K562 (cell line): ENCODE data around the gene PAH. TPM values are rescaled to one million over a fixed set of nuclear protein-coding genes. Genes with fewer than 3 reads are reported as not detected.

Experiments
- ATAC-seq: fragments of 200-7000 bp; cut with Tn5 transposase; 3 replicates; pipeline ENCODE4 v1.9.1; 2020; ENCODE audit warnings: moderate library complexity
- BruUV-seq: library from RNA; stranded (reverse); fragments of 400-500 nt; replicated peaks from 2 replicates; lab custom pipeline; 2021; lab: Mats Ljungman, UMichigan
- CTCF ChIA-PET: fragments of 300-600 bp; formaldehyde crosslinking; extraction: SDS; loops from one replicate; lab custom pipeline; 2021; ENCODE audit warnings: low intra/inter-chr PET ratio; lab: Yijun Ruan, JAX
- POLR2A ChIA-PET: fragments of 300-600, 350-650 bp; sonication (Branson Sonifier 250); formaldehyde crosslinking; extraction: SDS; loops from one replicate; lab custom pipeline; 2021; ENCODE audit warnings: antibody characterized with exemption, inconsistent platforms; lab: Yijun Ruan, JAX
- DNase-seq, 4 experiments: peaks; one replicate each; pipeline versions ENCODE4 v3.0.0 to v3.0.0-alpha.2; 2011 to 2018; ENCODE audit warnings: low spot score in 3 of 4, mixed read lengths in 3 of 4; ENCODE audit errors: extremely low read depth in 1 of 4
- FAIRE-seq: peaks from 2 replicates; lab custom pipeline; 2011; peaks lifted over from hg19 to GRCh38; lab: Jason Lieb, UNC
- H2AFZ ChIP-seq: 2 replicates; pipeline ENCODE4 v1.6.0; 2011; ENCODE audit warnings: low read depth, low read length, control low read depth, inconsistent platforms
- H3K27ac ChIP-seq: fragments of 200-600 bp; 3 replicates; pipeline ENCODE4 v1.8.0; 2011; ENCODE audit warnings: low read depth, mild to moderate bottlenecking, control low read depth, inconsistent platforms, low read length, moderate library complexity, mixed read lengths; ENCODE audit errors: extremely low read depth
- H3K27me3 ChIP-seq, 2 experiments: fragments of 300-600 bp in 1 of 2; 2 replicates in 1 of 2; 3 replicates in 1 of 2; pipeline versions ENCODE4 v1.6.0 to v1.8.0; 2011; ENCODE audit warnings: inconsistent platforms in 2 of 2, low read length in 2 of 2, mild to moderate bottlenecking in 1 of 2, mixed read lengths in 1 of 2, moderate library complexity in 1 of 2; ENCODE audit not compliant: control insufficient read depth in 2 of 2, insufficient read depth in 2 of 2
- H3K36me3 ChIP-seq: fragments of 300-600 bp; 3 replicates; pipeline ENCODE4 v1.8.0; 2011; ENCODE audit warnings: mild to moderate bottlenecking, low read length, inconsistent platforms; ENCODE audit not compliant: control insufficient read depth, insufficient read depth
- H3K4me1 ChIP-seq, 2 experiments: fragments of 200-600 bp in 1 of 2; replicated peaks in 1 of 2; 2 replicates in 1 of 2; 3 replicates in 1 of 2; pipeline versions ENCODE4 v1.5.1 to v1.8.0; 2011; ENCODE audit warnings: inconsistent platforms in 2 of 2, low read length in 2 of 2, mild to moderate bottlenecking in 1 of 2, mixed read lengths in 1 of 2, moderate library complexity in 1 of 2; ENCODE audit not compliant: control insufficient read depth in 2 of 2, insufficient read depth in 2 of 2
- H3K4me2 ChIP-seq: 2 replicates; pipeline ENCODE4 v1.6.1; 2011; ENCODE audit warnings: low read length, control low read depth, inconsistent platforms, mixed read lengths; ENCODE audit not compliant: insufficient read depth
- H3K4me3 ChIP-seq: fragments of 200-600 bp; sonication (generic), shearing (Covaris generic); 2 replicates; pipeline ENCODE4 v1.5.1; 2016; ENCODE audit warnings: control low read depth, inconsistent platforms
- H3K79me2 ChIP-seq: fragments of 200-600 bp; 3 replicates; pipeline ENCODE4 v1.8.0; 2011; ENCODE audit warnings: low read length, inconsistent platforms; ENCODE audit not compliant: control insufficient read depth, insufficient read depth
- H3K9ac ChIP-seq, 2 experiments: 2 replicates each; pipeline versions ENCODE4 v1.6.0 to v1.6.1; 2011; ENCODE audit warnings: low read depth in 2 of 2, low read length in 2 of 2, control low read depth in 1 of 2, inconsistent platforms in 1 of 2, mild to moderate bottlenecking in 1 of 2, mixed read lengths in 1 of 2; ENCODE audit not compliant: insufficient read depth in 1 of 2
- H3K9me1 ChIP-seq: one replicate; pipeline ENCODE4 v1.6.0; 2011; ENCODE audit warnings: inconsistent platforms, mild to moderate bottlenecking, low read length, moderate library complexity; ENCODE audit not compliant: control insufficient read depth, insufficient read depth
- H3K9me3 ChIP-seq: replicated peaks from 2 replicates; pipeline ENCODE4 v1.5.1; 2011; ENCODE audit warnings: low read depth, low read length, inconsistent platforms; ENCODE audit not compliant: control insufficient read depth, insufficient read depth
- H4K20me1 ChIP-seq: replicated peaks from 2 replicates; pipeline ENCODE4 v1.6.1; 2011; ENCODE audit warnings: low read length, inconsistent platforms, mixed read lengths; ENCODE audit not compliant: control insufficient read depth, insufficient read depth
- ARHGAP35 ChIP-seq: fragments of 450-650 bp; IDR thresholded peaks from 2 replicates; pipeline ENCODE4 v1.6.1; 2018; ENCODE audit not compliant: partially characterized antibody
- CHCHD3 ChIP-seq: fragments of 250-450 bp; sonication (Bioruptor Pico); IDR thresholded peaks from 2 replicates; pipeline ENCODE4 v2.1.2; 2022; ENCODE audit warnings: mild to moderate bottlenecking
- EHMT2 ChIP-seq: fragments of 450-650 bp; IDR thresholded peaks from 2 replicates; pipeline ENCODE4 v1.6.1; 2018; ENCODE audit warnings: antibody characterized with exemption
- MEIS2 ChIP-seq: fragments of 450-650 bp; IDR thresholded peaks from 2 replicates; pipeline ENCODE4 v1.6.1; 2014; ENCODE audit warnings: mild to moderate bottlenecking; ENCODE audit not compliant: partially characterized antibody
- MTA1 ChIP-seq: fragments of 450-650 bp; IDR thresholded peaks from 2 replicates; pipeline ENCODE4 v1.6.1; 2017; ENCODE audit warnings: borderline replicate concordance
- NFIC ChIP-seq: fragments of 450-650 bp; IDR thresholded peaks from 2 replicates; pipeline ENCODE4 v1.6.1; 2017; ENCODE audit warnings: mild to moderate bottlenecking, inconsistent platforms
- RBM14 ChIP-seq: fragments of 200-400 bp; formaldehyde crosslinking; IDR thresholded peaks from 2 replicates; pipeline ENCODE4 v1.6.1; 2018; ENCODE audit warnings: low read depth, mild to moderate bottlenecking, low read length, moderate library complexity, borderline replicate concordance; ENCODE audit not compliant: insufficient read depth
- REST ChIP-seq, 2 experiments: fragments of 450-650 bp; formaldehyde crosslinking in 1 of 2; IDR thresholded peaks; 2 replicates each; pipeline versions ENCODE4 v1.4.0 to v1.6.1; 2014 to 2020; ENCODE audit warnings: mild to moderate bottlenecking in 2 of 2, borderline replicate concordance in 1 of 2, low read depth in 1 of 2
- RFX7 ChIP-seq: fragments of 250-450 bp; sonication (Bioruptor Pico); IDR thresholded peaks from 2 replicates; pipeline ENCODE4 v1.5.1; 2021; ENCODE audit warnings: mild to moderate bottlenecking
- RNF2 ChIP-seq: sonication (generic); IDR thresholded peaks from 2 replicates; pipeline ENCODE4 v1.6.1; 2016
- ZNF140 ChIP-seq: fragments of 250-450 bp; sonication (Bioruptor Pico); IDR thresholded peaks from 2 replicates; pipeline ENCODE4 v1.8.0; 2021; ENCODE audit warnings: moderate library complexity, mild to moderate bottlenecking, inconsistent platforms
- ZNF280B ChIP-seq: fragments of 250-450 bp; sonication (Bioruptor Pico); IDR thresholded peaks from 2 replicates; pipeline ENCODE4 v1.5.1; 2021; ENCODE audit warnings: mild to moderate bottlenecking
- ZNF655 ChIP-seq: fragments of 250-450 bp; sonication (Bioruptor Pico); IDR thresholded peaks from 2 replicates; pipeline ENCODE4 v1.5.0; 2021
- WGBS: fragments of 100-300 bp; shearing (Covaris generic); methylation state at CpG from one replicate; pipeline ENCODE4 v1.1.6; 2016; ENCODE audit warnings: low coverage, mixed read lengths; ENCODE audit not compliant: insufficient coverage; ENCODE audit errors: missing lambda C conversion rate; 5-methylcytosine and 5-hydroxymethylcytosine counted together
- in situ Hi-C: fragments of 300-500 bp; cut with MboI; formaldehyde crosslinking; loops from 4 replicates; pipeline ENCODE4 v1.15.0; 2018; ENCODE audit warnings: inconsistent platforms, mixed read lengths
- intact Hi-C: fragments of 100-400 bp; cut with micrococcal nuclease; formaldehyde crosslinking; loops from 2 replicates; pipeline ENCODE4 v1.14.2; 2022
- polyA plus RNA-seq, 8 experiments: library from polyadenylated mRNA; depleted of rRNA in 4 of 8; stranded (reverse) in 5 of 8; unstranded in 3 of 8; fragments of >200 nt; fragmentation: Nextera tagmentation in 2 of 8; fragmentation: Illumina TruSeq in 1 of 8; extraction: Ambion mirVana in 2 of 8; extraction: Trizol in 1 of 8; gene quantifications; 2 replicates each; pipeline versions ENCODE4 v1.2.1 to v1.2.3, GENCODE V29; 2011 to 2014; ENCODE audit warnings: inconsistent platforms in 1 of 8, missing spikeins in 1 of 8
- total RNA-seq, 7 experiments: library from RNA; depleted of rRNA in 6 of 7; stranded (reverse); fragments of >200 nt in 6 of 7; fragmentation: Illumina TruSeq in 2 of 7; extraction: Trizol in 2 of 7; gene quantifications; 2 replicates each; pipeline versions ENCODE4 v1.2.1 to v1.2.3, GENCODE V29; 2011 to 2021; ENCODE audit warnings: low replicate concordance in 1 of 7

PAH gene
- total and polyA plus RNA-seq, 9 of the 15 experiments (the other 6 are each of a cell fraction or from before 2014, with no cell fraction given), result 0.13 to 0.75 (median 0.69) TPM; not detected in 6

GRCh38 chr12:102806592-102806991, 110.5 kb downstream of the PAH start:
- no TSS peak for BruUV-seq
- CTCF ChIA-PET, result interaction anchor here (0.7 kb wide), 1 partner anchor 10 kb away, joined by 3 read pairs; no protein-coding TSS in a partner anchor
- intact Hi-C loops, result loop anchor here (1.0 kb wide), 1 partner anchor 8 kb away; no protein-coding TSS in a partner anchor
- TF ChIP-seq REST (IDR thresholded peaks at IDR 0.05; ENCODE audit: borderline replicate concordance), result peak; percentile 68
- no peak for TF ChIP-seq REST (CRISPR knock-in tag; IDR thresholded peaks at IDR 0.05; ENCODE audit: low read depth)
- TF ChIP-seq MTA1, result no peak
- no peak for TF ChIP-seq RNF2
- TF ChIP-seq CHCHD3 (CRISPR knock-in tag), result no peak
- TF ChIP-seq RBM14, result no peak
- no peak for TF ChIP-seq RFX7 (CRISPR knock-in tag)
- TF ChIP-seq ARHGAP35, result no peak
- peak; percentile 57 for TF ChIP-seq EHMT2
- TF ChIP-seq MEIS2, result peak; percentile 11
- no peak for TF ChIP-seq ZNF140 (CRISPR knock-in tag)
- no peak for TF ChIP-seq NFIC
- TF ChIP-seq ZNF280B (CRISPR knock-in tag), result no peak
- no peak for TF ChIP-seq ZNF655 (CRISPR knock-in tag)

More at GRCh38 chr12:102806592-102806991, 110.5 kb downstream of the PAH start:
- Histone ChIP-seq H3K4me1 (no peaks in the 10 kb centered on the region), H2AFZ (no peak overlapping the region), H3K36me3 (no peaks in the 10 kb centered on the region), H3K4me2 (no peak overlapping the region), H3K9ac (no peak overlapping the region), H3K27me3 (no peaks in the 10 kb centered on the region), H3K9me3 (no peaks in the 10 kb centered on the region), H3K79me2 (no peaks in the 10 kb centered on the region), H4K20me1 (no peaks in the 10 kb centered on the region), H3K27ac (no peak overlapping the region), H3K9me1 (no peaks in the 10 kb centered on the region), H3K4me3 (no peak overlapping the region)
- FAIRE-seq, result no peak
- no peak for ATAC-seq
- DNase-seq, result no peak
- POLR2A ChIA-PET, result no interaction called here
- in situ Hi-C loops, result loop anchor here (25.0 kb wide), 1 partner anchor 1394 kb away; the partner anchor contains the start of gene ARL1
- WGBS, result 0% methylated on average over 2 of the region's 2 CpGs
